Esophagus squamous epithelium (tissue), 5 donors: ENCODE measurements around the gene DNAH3. TPM values are rescaled to one million over a fixed set of nuclear protein-coding genes. Genes with fewer than 3 reads are reported as not detected.

Experiments used
- DNase-seq: peaks from one replicate; lab custom pipeline; 2025; lab: John Stamatoyannopoulos, UW
- H3K27ac ChIP-seq, 4 donors: fragments of 200-600 bp; sonication (generic); one replicate each; pipeline ENCODE4 v1.5.1; 2016 to 2019; ENCODE audit warnings: mild to moderate bottlenecking in 1 of 4
- H3K27me3 ChIP-seq, 4 donors: fragments of 200-600 bp; sonication (generic); 1 replicate in 3 of 4; 2 replicates in 1 of 4; pipeline versions ENCODE4 v1.5.1 to v1.6.0; 2017 to 2021; ENCODE audit warnings: antibody characterized with exemption in 1 of 4
- H3K36me3 ChIP-seq, 3 donors: fragments of 200-600 bp; sonication (generic); one replicate each; pipeline ENCODE4 v1.5.1; 2016 to 2019
- H3K4me1 ChIP-seq, 3 donors: fragments of 200-600 bp; sonication (generic); one replicate each; pipeline ENCODE4 v1.5.1; 2017 to 2019
- H3K4me3 ChIP-seq, 4 donors: fragments of 200-600 bp; sonication (generic); 1 replicate in 3 of 4; 2 replicates in 1 of 4; pipeline ENCODE4 v1.5.1; 2016 to 2019; ENCODE audit warnings: mild to moderate bottlenecking in 2 of 4, moderate library complexity in 1 of 4
- H3K9me3 ChIP-seq, 3 donors: fragments of 200-600 bp; sonication (generic); one replicate each; pipeline ENCODE4 v1.5.1; 2016 to 2019
- POLR2A ChIP-seq, 4 donors: fragments of 450-650 bp; IDR thresholded peaks; one replicate each; pipeline ENCODE4 v1.6.1; 2017; ENCODE audit warnings: antibody characterized with exemption in 4 of 4, mild to moderate bottlenecking in 4 of 4, moderate library complexity in 3 of 4
- WGBS, 2 donors: methylation state at CpG; one replicate each; pipeline ENCODE4 v1.1.5; 2018; 5-methylcytosine and 5-hydroxymethylcytosine counted together
- intact Hi-C: fragments of 100-400 bp; cut with DNase I; formaldehyde crosslinking; loops from one replicate; pipeline ENCODE4 v1.15.0; 2022
- total RNA-seq, 4 donors: library from RNA; depleted of rRNA; stranded (reverse); fragments of >200 nt; gene quantifications; one replicate each; pipeline ENCODE4 v1.1.0, GENCODE V29; 2016
- TF ChIP-seq, protein P1 (sequence below), 6 experiments: fragments of 450-650 bp in 4 of 6; fragments of 200-600 bp in 2 of 6; sonication (generic) in 2 of 6; IDR thresholded peaks; one replicate each; pipeline ENCODE4 v1.5.1; 2016 to 2019; ENCODE audit warnings: antibody characterized with exemption in 6 of 6, mild to moderate bottlenecking in 4 of 6, moderate library complexity in 4 of 6
- donor health status: DM: yes; HTN: yes; CAD: no.

DNAH3 gene
- total RNA-seq, 4 donors from 2014 or later: 0.57 TPM; not detected in 2

DNA sequence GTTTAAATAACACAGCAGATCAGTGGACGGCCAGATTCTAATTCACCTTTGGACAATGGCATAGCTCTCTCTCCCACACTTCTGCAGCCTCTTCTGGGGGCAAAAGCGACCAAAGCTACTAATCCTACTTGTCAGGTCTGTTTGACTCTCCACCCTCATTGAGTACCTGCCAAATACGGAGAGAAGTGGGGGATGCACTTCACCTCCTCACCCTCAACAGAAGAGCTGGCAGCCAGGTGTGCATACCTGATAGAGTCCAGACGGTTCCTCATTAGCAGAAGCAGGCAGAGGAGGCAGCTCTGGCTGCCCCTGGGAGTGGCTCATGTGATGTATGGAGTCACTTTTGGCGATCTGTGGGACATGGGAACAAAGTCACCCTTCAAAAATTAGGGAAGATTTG lies 4.9 kb downstream of the DNAH3 start:
- Histone ChIP-seq H3K27me3 (peaks cover 0 to 32% (median 0%) of the 10 kb centered on the region in 4 donors), H3K9me3 (no peaks in the 10 kb centered on the region), H3K27ac (no peak overlapping the region), H3K4me3 (no peak overlapping the region), H3K36me3 (no peaks in the 10 kb centered on the region), H3K4me1 (peaks cover 0 to 6% (median 5%) of the 10 kb centered on the region in 3 donors)
- DNase-seq: no peak
- intact Hi-C loops: no loop called here
- 40 to 61% methylated on average over 4 to 5 of the region's 5 CpGs for WGBS, 2 donors
- TF ChIP-seq, protein P1, sequence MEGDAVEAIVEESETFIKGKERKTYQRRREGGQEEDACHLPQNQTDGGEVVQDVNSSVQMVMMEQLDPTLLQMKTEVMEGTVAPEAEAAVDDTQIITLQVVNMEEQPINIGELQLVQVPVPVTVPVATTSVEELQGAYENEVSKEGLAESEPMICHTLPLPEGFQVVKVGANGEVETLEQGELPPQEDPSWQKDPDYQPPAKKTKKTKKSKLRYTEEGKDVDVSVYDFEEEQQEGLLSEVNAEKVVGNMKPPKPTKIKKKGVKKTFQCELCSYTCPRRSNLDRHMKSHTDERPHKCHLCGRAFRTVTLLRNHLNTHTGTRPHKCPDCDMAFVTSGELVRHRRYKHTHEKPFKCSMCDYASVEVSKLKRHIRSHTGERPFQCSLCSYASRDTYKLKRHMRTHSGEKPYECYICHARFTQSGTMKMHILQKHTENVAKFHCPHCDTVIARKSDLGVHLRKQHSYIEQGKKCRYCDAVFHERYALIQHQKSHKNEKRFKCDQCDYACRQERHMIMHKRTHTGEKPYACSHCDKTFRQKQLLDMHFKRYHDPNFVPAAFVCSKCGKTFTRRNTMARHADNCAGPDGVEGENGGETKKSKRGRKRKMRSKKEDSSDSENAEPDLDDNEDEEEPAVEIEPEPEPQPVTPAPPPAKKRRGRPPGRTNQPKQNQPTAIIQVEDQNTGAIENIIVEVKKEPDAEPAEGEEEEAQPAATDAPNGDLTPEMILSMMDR (IDR thresholded peaks at IDR 0.05): no peak
- no peak for TF ChIP-seq POLR2A (IDR thresholded peaks at IDR 0.05)

DNA sequence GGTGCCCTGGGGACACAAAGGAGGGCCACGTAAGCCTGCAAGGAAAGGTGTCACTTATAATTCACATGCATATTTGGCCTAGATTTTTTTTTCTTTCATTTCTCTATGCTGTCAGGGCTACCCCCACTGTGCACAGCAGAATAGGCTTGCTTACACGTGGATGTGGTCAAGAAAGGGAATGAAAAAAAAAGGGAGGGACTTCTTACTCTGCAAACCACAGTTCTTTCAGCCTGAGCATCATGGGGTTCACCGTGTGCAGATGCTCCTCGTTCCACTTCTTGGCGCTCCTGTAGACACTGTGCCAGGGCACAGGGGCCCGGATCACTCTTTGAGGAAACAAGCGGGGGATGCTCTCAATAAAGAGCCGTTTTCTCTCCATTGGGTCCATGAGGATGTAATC lies 16.6 kb downstream of the DNAH3 start:
- no peaks in the 10 kb centered on the region for H3K4me1 ChIP-seq
- peaks cover 0 to 6% (median 0%) of the 10 kb centered on the region in 4 donors for H3K27me3 ChIP-seq
- TF ChIP-seq POLR2A (IDR thresholded peaks at IDR 0.05): no peak
- TF ChIP-seq, protein P1 (IDR thresholded peaks at IDR 0.05): no peak
- H3K27ac ChIP-seq: no peak overlapping the region
- intact Hi-C loops: no loop called here
- 76 to 85% methylated on average over 8 of the region's 8 CpGs for WGBS, 2 donors
- DNase-seq: no peak
- H3K9me3 ChIP-seq: no peaks in the 10 kb centered on the region
- H3K4me3 ChIP-seq: no peak overlapping the region
- H3K36me3 ChIP-seq: no peaks in the 10 kb centered on the region

GRCh38 chr16:21130811-21131210 lies 19.8 kb downstream of the DNAH3 start:
- H3K36me3 ChIP-seq: no peaks in the 10 kb centered on the region
- no peak for DNase-seq
- 77 to 80% methylated on average over 3 of the region's 3 CpGs for WGBS, 2 donors

GRCh38 chr16:21128991-21129390 lies 21.7 kb downstream of the DNAH3 start:
- intact Hi-C loops: no loop called here
- Histone ChIP-seq H3K9me3 (no peaks in the 10 kb centered on the region), H3K27me3 (peaks cover 0 to 30% (median 0%) of the 10 kb centered on the region in 4 donors), H3K27ac (no peak overlapping the region), H3K4me1 (no peaks in the 10 kb centered on the region), H3K36me3 (no peaks in the 10 kb centered on the region), H3K4me3 (no peak overlapping the region)
- TF ChIP-seq, protein P1 (IDR thresholded peaks at IDR 0.05): no peak
- DNase-seq: no peak
- 84 to 87% methylated on average over 6 of the region's 6 CpGs for WGBS, 2 donors

More at GRCh38 chr16:21130811-21131210, 19.8 kb downstream of the DNAH3 start:
- intact Hi-C loops: no loop called here
- no peak overlapping the region for H3K4me3 ChIP-seq
- H3K4me1 ChIP-seq: no peaks in the 10 kb centered on the region
- H3K27ac ChIP-seq: no peak overlapping the region
- peaks cover 0 to 25% (median 0%) of the 10 kb centered on the region in 4 donors for H3K27me3 ChIP-seq
- H3K9me3 ChIP-seq: no peaks in the 10 kb centered on the region
- no peak for TF ChIP-seq POLR2A (IDR thresholded peaks at IDR 0.05)
- TF ChIP-seq, protein P1 (IDR thresholded peaks at IDR 0.05): no peak

DNA sequence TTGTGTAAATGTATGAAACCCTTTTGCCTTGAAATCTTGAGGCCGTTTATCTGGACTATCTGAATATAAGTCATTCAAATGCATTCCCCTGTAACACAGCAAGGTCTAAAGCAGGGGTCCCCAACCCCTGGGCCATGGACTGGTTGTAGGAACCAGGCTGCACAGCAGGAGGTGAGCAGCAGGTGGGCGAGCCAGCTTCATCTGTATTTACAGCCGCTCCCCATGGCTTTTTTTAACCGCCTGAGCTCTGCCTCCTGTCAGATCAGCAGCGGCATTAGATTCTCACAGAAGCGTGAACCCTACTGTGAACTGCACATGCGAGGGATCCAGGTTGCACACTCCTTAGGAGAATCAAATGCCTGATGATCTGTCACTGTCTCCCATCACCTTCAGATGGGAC lies 24.1 kb downstream of the DNAH3 start:
- TF ChIP-seq, protein P1 (IDR thresholded peaks at IDR 0.05): no peak
- no peak for TF ChIP-seq POLR2A (IDR thresholded peaks at IDR 0.05)
- Histone ChIP-seq H3K4me1 (no peaks in the 10 kb centered on the region), H3K9me3 (no peaks in the 10 kb centered on the region), H3K27ac (no peak overlapping the region), H3K4me3 (no peak overlapping the region), H3K36me3 (no peaks in the 10 kb centered on the region), H3K27me3 (peaks cover 0 to 25% (median 0%) of the 10 kb centered on the region in 4 donors)
- WGBS, 2 donors: 72 to 91% methylated on average over 4 to 7 of the region's 7 CpGs
- no peak for DNase-seq
- intact Hi-C loops: no loop called here
